NCI-H2196 (cell line): ENCODE data around the gene SMYD2.

Experiments used
- DNase-seq: peaks from one replicate; lab custom pipeline; 2025; ENCODE audit not compliant: unreplicated experiment; lab: John Stamatoyannopoulos, UW

SMYD2 gene

DNA sequence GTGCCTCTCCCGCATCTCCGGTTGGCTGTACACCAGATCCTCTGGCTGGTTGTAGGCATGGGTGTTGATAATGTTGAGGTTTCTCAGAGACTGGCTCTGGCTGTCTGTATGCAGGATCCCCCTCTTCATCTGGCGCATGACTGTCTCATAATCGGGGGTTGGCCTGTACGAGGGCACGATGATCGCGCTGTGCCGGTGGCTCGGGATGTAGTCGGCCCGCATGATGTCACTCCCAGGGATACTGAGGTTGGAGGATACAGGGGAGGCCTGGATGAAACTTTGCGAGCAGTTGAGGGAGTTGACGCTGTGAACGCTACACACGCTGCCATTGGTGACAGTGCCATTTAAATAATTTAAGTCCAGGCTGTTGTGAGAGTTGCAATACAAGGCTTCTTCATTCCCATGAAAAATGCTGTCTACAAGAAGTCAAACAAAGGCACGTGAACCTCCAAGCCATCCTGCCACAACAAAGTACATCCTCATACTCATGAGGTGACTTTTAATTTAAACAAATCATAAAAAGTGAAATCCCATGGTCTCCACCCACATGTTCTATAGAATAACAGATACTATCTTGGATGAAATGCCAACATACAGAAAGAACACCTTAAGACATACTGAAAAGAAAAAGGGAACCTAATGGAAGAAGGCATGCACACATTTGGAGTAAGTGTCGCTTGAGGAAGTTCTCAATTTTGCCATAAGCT is 103.6 kb downstream of the SMYD2 start:
- no peak for DNase-seq

DNA sequence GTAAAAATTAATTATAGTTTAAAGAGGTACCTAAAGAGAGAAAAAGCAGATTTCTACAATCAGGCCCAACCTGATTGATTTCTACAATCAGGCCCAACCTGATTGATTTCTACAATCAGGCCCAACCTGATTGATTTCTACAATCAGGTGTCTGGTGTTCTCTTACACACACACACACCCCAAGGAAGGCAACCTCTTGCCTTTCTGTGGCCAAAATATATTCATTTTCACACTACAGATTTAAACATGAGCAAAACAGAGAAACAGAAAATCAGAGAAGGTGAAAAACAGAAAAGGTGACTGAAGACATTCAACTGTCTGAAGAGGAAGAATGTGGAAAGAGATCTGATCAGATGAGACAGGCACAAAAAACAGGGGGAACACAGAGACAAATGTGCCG is 104.5 kb downstream of the SMYD2 start:
- no peak for DNase-seq

DNA sequence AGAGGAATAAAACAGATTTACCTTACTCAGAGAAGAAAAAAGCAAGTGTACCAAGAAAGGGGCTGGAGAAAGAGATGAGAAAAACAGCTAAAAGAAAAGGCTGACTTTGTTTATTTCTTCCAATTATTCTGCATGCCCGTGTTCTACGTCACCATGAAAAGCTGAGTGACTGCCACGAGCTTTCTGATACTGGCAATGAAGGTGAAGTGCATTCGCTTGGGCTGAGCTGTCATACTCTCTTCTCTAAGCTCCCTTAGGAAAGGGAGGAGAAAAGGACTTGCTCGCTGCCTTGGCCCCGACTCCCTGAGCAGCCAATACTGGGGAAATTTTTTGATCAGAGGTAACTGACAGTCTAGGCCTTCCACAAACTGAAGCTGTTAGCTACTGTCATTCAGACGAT is 105.4 kb downstream of the SMYD2 start:
- no peak for DNase-seq
